Colon (tissue), 2 donors: ENCODE results near the gene GRIN1.

Experiments
- FAIRE-seq: peaks from 2 replicates; lab custom pipeline; 2012; peaks lifted over from hg19 to GRCh38; lab: Jason Lieb, UNC
- donor health status: control.
- donor health status: control.

Gene GRIN1

GRCh38 chr9:137194909-137195308, 56.0 kb downstream of the GRIN1 start:
- FAIRE-seq, result no peak

GRCh38 chr9:137195525-137196220, 56.7 kb downstream of the GRIN1 start:
- no peak for FAIRE-seq

- no peak for FAIRE-seq
These were observed 59.3 kb downstream of the GRIN1 start for GRCh38 chr9:137198051-137198901.

- no peak for FAIRE-seq
These were observed 59.9 kb downstream of the GRIN1 start for GRCh38 chr9:137198902-137199283.

GRCh38 chr9:137199411-137200121, 60.6 kb downstream of the GRIN1 start:
- FAIRE-seq, result no peak

GRCh38 chr9:137200311-137201204, 61.6 kb downstream of the GRIN1 start, which contains the start of gene TPRN:
Gene TPRN (minus strand): TSS chr9:137200741. CDS start chr9:137200711, 30 bp downstream.
- peak; percentile 41 for FAIRE-seq

- FAIRE-seq, result no peak
These were observed 62.4 kb downstream of the GRIN1 start for GRCh38 chr9:137201205-137201868.

- no peak for FAIRE-seq
These were observed 64.0 kb downstream of the GRIN1 start for GRCh38 chr9:137202966-137203365.

GRCh38 chr9:137204731-137205125, 65.8 kb downstream of the GRIN1 start:
- FAIRE-seq, result no peak

- FAIRE-seq, result no peak
These were observed 66.4 kb downstream of the GRIN1 start, which contains the start of the genes NDOR1 and TMEM203 for GRCh38 chr9:137205126-137206069. Gene NDOR1 (plus strand): TSS chr9:137205700. CDS start chr9:137205778, 78 bp downstream. Gene TMEM203 (minus strand): TSS chr9:137205648. CDS start chr9:137205414, 234 bp downstream.

- FAIRE-seq, result no peak
These were observed 67.6 kb downstream of the GRIN1 start for GRCh38 chr9:137206602-137207001.

- FAIRE-seq, result no peak
These were observed 72.6 kb downstream of the GRIN1 start for GRCh38 chr9:137211532-137211931.

GRCh38 chr9:137212520-137212919, 73.6 kb downstream of the GRIN1 start:
- FAIRE-seq, result no peak

- no peak for FAIRE-seq
These were observed 74.5 kb downstream of the GRIN1 start for GRCh38 chr9:137213160-137214060.

GRCh38 chr9:137214620-137215019, 75.7 kb downstream of the GRIN1 start:
- FAIRE-seq, result no peak

GRCh38 chr9:137215196-137215986, 76.4 kb downstream of the GRIN1 start:
- no peak for FAIRE-seq

GRCh38 chr9:137216188-137216965, 77.4 kb downstream of the GRIN1 start:
- FAIRE-seq, result no peak
